BLaER1 treated with 17β-estradiol and CSF1 and Interleukin-3, amounts not matched to agents 10 nM and 100 nM (cell line): ENCODE results near the gene ITGAX.

Source experiments
- H3K27ac ChIP-seq, 11 experiments: shearing (Covaris generic); formaldehyde crosslinking; 2 replicates each; pipeline ENCODE4 v1.8.1; 2022
- H3K27me3 ChIP-seq, 11 experiments: shearing (Covaris generic); formaldehyde crosslinking; 2 replicates each; pipeline ENCODE4 v1.8.1; 2022
- H3K36me3 ChIP-seq, 11 experiments: shearing (Covaris generic); formaldehyde crosslinking; 2 replicates each; pipeline ENCODE4 v1.8.1; 2022
- H3K4me1 ChIP-seq, 10 experiments: shearing (Covaris generic); formaldehyde crosslinking; 2 replicates each; pipeline ENCODE4 v1.8.1; 2022
- H3K4me2 ChIP-seq, 11 experiments: shearing (Covaris generic); formaldehyde crosslinking; 2 replicates each; pipeline ENCODE4 v1.8.1; 2022
- H3K4me3 ChIP-seq, 10 experiments: shearing (Covaris generic); formaldehyde crosslinking; 2 replicates each; pipeline ENCODE4 v1.8.1; 2022
- H3K9ac ChIP-seq, 11 experiments: shearing (Covaris generic); formaldehyde crosslinking; 2 replicates each; pipeline ENCODE4 v1.8.1; 2022
- H3K9me3 ChIP-seq, 11 experiments: shearing (Covaris generic); formaldehyde crosslinking; replicated peaks in 1 of 11; 2 replicates each; pipeline ENCODE4 v1.8.1; 2022
- H4K20me1 ChIP-seq, 11 experiments: shearing (Covaris generic); formaldehyde crosslinking; 2 replicates each; pipeline ENCODE4 v1.8.1; 2022
- Cebpa-rat ChIP-seq, 11 experiments: shearing (Covaris generic); IDR thresholded peaks; 2 replicates each; pipeline ENCODE4 v1.8.1; 2022

Gene ITGAX

DNA sequence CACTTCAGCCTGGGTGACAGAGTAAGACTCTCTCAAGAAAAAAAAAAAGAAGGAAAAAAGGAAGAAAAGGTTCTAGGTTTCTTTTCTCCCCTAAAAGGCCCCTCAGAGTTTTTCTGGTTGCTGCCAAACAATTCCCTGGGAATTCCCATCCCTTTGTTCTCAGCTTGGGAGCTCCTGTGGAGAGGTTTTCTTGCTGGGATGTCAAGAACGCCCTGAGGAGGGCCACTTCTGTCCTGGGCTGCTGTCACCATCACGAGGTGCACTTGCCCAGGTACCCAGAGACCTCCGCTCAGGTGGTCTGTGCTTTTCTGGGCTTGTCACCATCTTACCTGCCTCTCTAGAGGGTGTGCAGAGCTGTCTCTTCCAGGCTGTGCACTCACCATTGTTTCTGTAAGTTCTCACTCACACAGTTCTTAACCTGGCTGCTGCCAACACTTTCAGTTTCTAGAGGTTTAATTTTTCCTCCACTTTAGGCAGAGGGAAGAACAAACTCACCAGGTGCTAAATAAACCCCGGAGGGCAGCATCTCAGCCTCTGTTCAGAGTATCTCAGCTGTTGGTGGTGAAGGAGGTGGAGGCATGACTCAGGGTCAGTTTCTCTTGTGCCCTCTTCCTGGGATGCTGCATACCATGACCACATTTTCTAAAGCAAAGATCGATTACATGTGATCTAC, 75.5 kb downstream of the ITGAX start:
- H3K4me1 ChIP-seq = no peaks in the 10 kb centered on the region
- no peaks in the 10 kb centered on the region for H3K27me3 ChIP-seq
- H3K4me3 ChIP-seq = no peak overlapping the region
- no peaks in the 10 kb centered on the region for H3K9me3 ChIP-seq
- H3K27ac ChIP-seq = no peak overlapping the region
- no peak overlapping the region for H3K9ac ChIP-seq
- no peak overlapping the region for H3K4me2 ChIP-seq
- no peak for TF ChIP-seq Cebpa-rat (IDR thresholded peaks at IDR 0.05)
- H4K20me1 ChIP-seq = no peaks in the 10 kb centered on the region
- H3K36me3 ChIP-seq = no peaks in the 10 kb centered on the region
